ENCODE measurements around the gene UBE2E3.

DNA sequence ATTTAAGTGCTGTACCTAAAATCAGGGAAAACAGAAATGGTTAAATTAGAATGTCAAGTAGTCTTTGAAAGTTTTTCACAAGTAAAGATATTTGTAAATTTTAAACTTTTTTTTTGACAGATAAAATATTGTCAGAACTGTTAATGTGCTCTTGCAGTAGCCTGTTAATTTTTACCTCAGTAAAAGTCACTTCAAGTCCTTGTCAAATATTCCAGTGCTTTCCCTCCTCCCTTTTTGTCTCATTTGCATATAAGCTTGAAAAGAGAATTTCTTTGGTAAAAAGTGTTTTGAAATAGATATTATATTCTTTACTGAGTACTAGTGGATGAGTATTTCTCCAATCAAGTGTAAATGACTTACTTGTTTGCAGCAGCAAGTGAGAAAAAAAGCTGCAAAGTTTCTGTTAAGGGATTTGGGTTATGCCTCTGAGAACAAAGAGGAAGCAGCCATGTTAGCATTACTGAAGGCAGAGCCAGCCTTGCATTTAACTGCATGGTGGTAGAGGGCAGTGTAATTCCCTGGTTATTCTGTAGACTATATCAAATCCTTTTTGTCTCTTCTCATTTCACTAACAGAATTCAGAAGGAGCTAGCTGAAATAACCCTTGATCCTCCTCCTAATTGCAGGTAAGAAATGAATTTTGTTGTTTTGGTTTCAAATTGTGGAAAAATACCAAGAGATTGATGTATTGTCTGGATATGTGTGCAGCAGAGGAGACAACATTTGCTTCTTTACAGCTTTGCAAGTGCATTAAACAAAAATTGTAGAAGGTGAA is 3.2 kb downstream of the UBE2E3 start:
- TF ChIP-seq CTCF (IDR thresholded peaks at IDR 0.05; ENCODE audit: borderline replicate concordance, extremely low read depth, low read length, poor library complexity, severe bottlenecking) (peak; percentile 73), EZH2 (IDR thresholded peaks at IDR 0.05; ENCODE audit: borderline replicate concordance, low read depth, low read length, severe bottlenecking) (no peak)
